HG03025 (cell line): Measurements from ENCODE around the gene ASTN2.

Experiments
- ATAC-seq: cut with Tn5 transposase; IDR thresholded peaks from one replicate; pipeline ENCODE4 v1.9.1; 2021; ENCODE audit warnings: mild to moderate bottlenecking, moderate library complexity; ENCODE audit not compliant: unreplicated experiment, low FRiP score

The ASTN2 gene

GRCh38 chr9:117034866-117035265 is 380.0 kb downstream of the ASTN2 start:
- ATAC-seq, result no peak

DNA sequence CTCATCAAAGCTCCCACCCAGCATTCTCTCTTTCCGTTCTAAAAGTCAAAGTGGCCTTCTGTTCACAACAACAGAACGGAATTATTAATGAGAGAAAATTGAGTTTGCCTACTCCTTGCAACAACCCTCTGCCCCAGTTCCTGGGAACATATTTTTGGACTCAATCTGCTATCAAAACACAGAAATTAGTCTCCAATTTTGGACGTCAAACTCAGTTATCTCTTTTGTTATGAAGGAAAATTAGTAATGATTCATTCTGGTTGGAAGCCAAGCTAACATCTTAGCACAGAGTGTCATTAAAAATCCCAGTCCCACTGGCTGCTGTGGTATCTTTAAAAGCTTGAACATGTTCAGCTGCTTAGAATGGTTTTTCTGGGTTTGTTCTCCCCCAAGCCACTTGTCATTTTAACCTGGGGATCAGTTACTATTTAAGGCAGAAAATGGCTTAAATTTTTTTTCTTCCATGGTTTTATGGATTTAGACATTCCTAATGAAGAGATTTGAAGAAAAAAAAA is 384.5 kb downstream of the ASTN2 start:
- no peak for ATAC-seq

DNA sequence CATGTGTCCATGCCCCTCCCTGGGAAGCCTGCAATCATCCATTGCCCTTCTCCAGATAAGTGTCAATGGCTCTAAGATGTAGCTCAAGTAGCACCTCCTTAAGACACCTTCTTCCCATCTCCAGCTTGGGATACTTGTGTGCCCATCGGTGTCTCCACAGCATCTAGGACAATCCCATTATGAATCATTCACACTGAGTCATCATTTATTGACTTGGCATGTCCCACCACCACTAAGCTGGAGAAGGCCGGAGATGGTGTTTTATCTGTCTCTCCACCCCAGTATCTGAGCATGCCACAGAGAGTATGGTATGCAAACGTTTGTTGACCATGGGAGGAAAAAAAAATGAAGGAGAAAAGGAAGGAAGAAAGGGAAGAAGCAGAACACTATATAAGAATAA is 385.5 kb downstream of the ASTN2 start:
- ATAC-seq, result no peak

DNA sequence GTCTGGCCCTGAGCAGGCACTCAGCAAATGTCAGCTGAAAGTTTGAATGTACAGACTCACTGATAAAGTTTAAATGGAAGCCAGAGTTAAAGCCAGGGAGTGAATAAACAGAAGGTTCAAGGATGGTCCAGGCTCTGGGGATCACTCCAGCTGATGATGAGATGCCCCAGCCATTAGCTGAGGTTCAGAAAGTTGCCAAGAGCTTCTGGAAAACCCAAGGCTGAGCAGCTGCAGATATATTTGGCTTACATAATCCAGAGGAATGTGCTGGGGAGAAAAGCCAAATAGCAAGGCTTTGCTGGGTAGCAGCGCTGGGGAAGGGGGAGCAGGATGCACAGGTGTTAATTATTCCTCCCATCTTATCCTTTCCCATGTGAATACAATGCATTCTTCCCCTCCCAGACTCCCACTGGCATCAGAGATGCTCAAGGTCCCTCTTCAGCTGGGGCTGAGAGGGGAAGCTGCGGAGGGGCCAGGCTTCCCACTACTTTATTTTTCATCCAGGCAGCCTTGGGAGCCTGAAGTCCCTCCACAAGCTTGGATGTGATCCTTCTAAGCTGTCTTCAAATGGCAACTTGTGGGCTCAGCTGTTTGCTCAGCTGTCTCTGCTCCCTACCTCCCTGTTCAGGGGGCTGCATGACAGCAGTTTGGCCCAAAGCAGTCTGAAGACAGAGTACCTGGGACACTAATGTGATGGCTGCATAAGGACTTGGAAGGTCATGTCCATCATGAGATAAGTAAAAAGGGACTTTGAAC is 386.6 kb downstream of the ASTN2 start:
- no peak for ATAC-seq

DNA sequence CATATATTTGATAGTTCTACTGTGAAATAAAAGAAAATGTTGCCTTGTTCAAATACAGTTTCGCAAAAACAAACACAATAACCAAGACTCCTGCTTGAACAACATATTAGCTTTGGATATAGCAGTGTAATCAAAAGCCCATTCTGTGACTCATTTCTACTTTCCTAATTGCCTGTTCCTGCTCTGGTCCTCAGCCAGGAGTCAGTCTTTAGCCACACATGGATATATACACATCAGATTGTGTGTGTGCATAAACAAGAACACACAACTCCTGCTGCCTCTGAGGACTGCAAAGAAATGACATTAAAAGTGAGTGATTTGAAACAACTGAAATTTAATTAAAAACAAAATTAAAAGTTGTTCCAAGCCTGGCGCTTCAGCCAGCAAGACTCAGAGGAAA is 393.0 kb downstream of the ASTN2 start:
- ATAC-seq, result no peak

DNA sequence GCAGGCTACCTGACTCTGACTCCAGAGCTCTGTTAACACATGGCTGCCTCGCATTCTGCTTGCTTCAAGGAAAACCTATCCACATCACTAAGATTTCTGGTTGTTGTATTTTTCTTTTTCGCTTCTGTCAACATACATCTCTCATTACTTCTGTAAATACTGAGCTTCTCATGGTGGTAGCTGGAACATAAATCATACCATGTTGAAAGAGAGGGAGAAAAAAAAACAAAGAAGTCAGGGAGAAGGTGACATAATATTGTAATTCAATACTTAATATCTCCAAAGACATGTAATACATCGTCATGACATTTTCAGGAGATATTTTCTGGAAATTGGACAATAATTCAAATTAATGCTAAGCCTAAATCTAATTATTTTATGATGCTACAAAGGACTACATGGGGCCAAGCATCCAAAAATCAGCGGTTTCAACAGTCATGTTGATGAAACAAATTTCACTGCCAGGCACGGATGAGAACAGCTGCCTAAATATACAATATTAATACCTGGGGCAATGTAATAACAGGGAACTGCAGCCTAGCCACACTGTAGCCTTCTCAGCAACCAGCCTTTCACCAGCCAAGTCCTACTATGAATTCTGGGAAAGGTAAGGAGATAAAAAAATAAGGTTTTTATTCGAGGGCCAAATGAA is 395.8 kb downstream of the ASTN2 start:
- ATAC-seq, result no peak

DNA sequence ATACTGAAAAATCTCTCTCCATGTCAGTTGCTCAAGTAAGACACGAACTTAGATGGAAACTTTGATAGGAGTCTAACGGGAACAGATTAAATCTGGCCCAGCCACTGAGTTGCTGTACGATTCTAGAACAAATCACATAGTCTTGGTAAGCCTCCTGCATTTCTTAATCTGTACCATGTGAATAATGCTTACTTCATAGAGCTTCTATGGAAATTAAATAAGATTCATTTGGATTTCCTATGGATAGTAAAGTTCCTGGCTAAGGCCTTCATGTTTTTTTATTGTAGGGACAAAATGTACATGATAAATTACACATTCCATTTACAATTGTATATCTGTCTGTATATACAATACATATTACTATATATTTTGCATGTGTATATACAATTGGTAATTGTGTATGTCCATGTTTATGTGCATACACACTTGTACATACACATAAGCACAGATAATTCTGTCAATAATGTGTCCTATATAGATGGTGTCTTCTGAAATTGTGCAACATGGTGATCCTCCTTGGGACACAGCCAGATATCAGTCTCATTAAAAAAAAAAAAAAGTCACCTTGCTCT is 397.4 kb downstream of the ASTN2 start:
- ATAC-seq, result no peak

DNA sequence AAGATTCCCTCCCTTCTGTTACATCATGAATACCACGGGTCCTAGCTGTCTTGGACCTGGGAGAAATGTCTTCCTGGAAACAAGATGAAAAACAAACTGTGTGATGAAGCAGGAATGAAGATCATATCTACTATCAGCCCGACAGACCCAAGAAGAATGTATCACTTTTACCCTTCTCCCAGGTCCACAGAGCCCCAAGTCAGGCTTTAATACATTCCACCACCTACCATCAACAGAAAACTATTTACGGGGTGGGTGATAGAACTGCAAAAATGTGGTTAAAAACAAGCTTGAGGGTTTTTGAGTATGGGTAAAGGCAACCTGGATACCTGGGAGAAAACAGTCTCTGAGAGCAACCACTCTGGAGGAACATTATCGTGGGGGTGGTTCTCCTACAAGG is 400.8 kb downstream of the ASTN2 start:
- ATAC-seq, result no peak

DNA sequence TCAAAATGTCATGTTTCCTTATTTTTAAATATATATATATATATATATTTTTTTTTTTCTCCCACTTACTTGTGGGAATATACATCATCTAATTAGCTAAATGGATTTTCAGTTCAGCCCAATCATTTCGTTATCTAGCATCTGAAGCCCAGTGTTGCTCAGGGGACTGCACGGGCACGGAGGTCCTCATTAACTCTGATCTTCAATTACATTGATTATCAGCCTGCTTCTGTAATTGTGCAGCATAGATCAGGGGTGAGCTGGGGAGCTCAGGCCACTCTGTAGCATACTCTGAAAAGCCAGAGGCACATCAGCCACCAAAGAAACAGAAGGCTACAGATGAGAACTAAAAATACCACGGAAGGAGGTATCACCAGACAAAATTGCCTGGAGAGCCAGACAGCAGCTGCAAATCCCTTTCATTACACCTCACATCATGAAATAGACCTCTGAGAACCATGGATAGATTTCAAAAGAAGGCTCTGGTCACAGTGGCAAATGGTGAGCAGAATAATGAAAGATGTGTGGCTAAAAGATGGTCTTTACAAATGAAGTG is 401.3 kb downstream of the ASTN2 start:
- ATAC-seq, result no peak

- no peak for ATAC-seq
Measured at GRCh38 chr9:117010061-117010460, 404.8 kb downstream of the ASTN2 start.

DNA sequence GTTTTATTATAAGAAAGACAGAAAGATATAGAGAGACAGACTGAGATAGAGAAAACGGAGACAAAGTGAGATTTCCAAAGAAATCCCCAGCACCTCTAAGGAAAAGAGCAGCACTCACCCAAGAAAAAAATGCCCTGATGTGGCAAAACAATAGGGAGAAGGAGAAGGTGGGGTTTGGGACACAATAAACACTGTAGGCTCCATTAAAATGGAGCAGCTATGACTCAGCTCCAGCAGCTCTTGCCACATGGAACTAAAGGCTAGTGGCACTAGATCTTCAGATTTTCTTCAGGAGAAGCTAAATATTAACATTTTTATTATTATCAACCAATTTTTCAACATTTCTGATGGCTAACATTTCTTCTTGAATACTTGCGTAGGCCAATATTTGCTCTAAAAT is 406.0 kb downstream of the ASTN2 start:
- ATAC-seq, result no peak

GRCh38 chr9:117008461-117008860 is 406.4 kb downstream of the ASTN2 start:
- ATAC-seq, result no peak

GRCh38 chr9:117002686-117003085 is 412.2 kb downstream of the ASTN2 start:
- ATAC-seq, result no peak

- no peak for ATAC-seq
Measured at GRCh38 chr9:117000834-117001233, 414.0 kb downstream of the ASTN2 start.

GRCh38 chr9:117000196-117000723 is 414.6 kb downstream of the ASTN2 start:
- no peak for ATAC-seq

GRCh38 chr9:116998305-116998704 is 416.6 kb downstream of the ASTN2 start:
- no peak for ATAC-seq

DNA sequence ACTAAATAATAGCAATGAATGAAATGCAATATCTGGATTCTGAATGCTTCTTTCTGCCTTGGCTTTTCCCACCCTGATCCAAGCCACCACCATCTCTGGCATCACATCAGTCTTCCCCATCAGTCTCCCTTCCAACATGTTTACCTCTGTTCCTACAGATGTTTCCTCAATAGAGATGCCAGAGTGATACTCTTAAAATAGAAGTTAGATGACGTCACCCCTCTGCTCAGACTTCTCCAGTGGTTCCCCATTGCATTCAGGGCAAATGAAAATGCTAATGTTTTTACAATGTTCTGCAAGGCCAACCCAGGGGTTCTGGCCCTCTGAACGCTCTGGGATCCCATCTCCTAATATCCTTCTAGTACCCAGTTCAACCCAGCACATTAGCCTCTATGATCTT is 422.0 kb downstream of the ASTN2 start:
- no peak for ATAC-seq

GRCh38 chr9:116991051-116991450 is 423.8 kb downstream of the ASTN2 start:
- no peak for ATAC-seq

GRCh38 chr9:116990592-116990991 is 424.3 kb downstream of the ASTN2 start:
- ATAC-seq, result no peak

GRCh38 chr9:116987721-116988485 is 427.0 kb downstream of the ASTN2 start:
- no peak for ATAC-seq
